Right lobe of liver (tissue), 6 donors: ENCODE data around the gene CRYBA2. TPM values are rescaled to one million over a fixed set of nuclear protein-coding genes. Genes with fewer than 3 reads are reported as not detected.

Experiments used
- ATAC-seq, 4 donors: fragments of 200-7000 bp; cut with Tn5 transposase; one replicate each; pipeline ENCODE4 v1.9.1; 2020; ENCODE audit warnings: mild to moderate bottlenecking in 4 of 4, moderate library complexity in 4 of 4
- DNase-seq, 3 donors: peaks; one replicate each; pipeline ENCODE4 v3.0.0-alpha.2; 2020
- H3K27ac ChIP-seq, 3 donors: fragments of 200-600 bp; one replicate each; pipeline ENCODE4 v1.8.0; 2022
- H3K27me3 ChIP-seq, 2 donors: fragments of 200-600 bp; one replicate each; pipeline ENCODE4 v1.8.0; 2022
- H3K36me3 ChIP-seq, 4 donors: fragments of 200-600 bp; sonication (generic) in 1 of 4; one replicate each; pipeline versions ENCODE4 v1.5.1 to v1.8.0; 2017 to 2022; ENCODE audit warnings: control low read depth in 1 of 4
- H3K4me1 ChIP-seq, 4 donors: fragments of 200-600 bp; sonication (generic) in 1 of 4; one replicate each; pipeline versions ENCODE4 v1.5.1 to v1.8.0; 2017 to 2022; ENCODE audit warnings: control low read depth in 1 of 4
- H3K4me3 ChIP-seq, 3 donors: fragments of 200-600 bp; one replicate each; pipeline ENCODE4 v1.8.0; 2022
- H3K9me3 ChIP-seq, 4 donors: fragments of 200-600 bp; sonication (generic) in 1 of 4; one replicate each; pipeline versions ENCODE4 v1.5.1 to v1.8.0; 2017 to 2022; ENCODE audit warnings: control low read depth in 1 of 4
- POLR2A ChIP-seq: fragments of 450-650 bp; IDR thresholded peaks from one replicate; pipeline ENCODE4 v1.6.1; 2017; ENCODE audit warnings: antibody characterized with exemption, mild to moderate bottlenecking
- WGBS: methylation state at CpG from one replicate; pipeline ENCODE4 v1.1.6; 2018; ENCODE audit warnings: low coverage, low lambda C conversion rate; ENCODE audit not compliant: insufficient coverage; ENCODE audit errors: missing lambda C conversion rate; 5-methylcytosine and 5-hydroxymethylcytosine counted together
- intact Hi-C, 2 donors: fragments of 100-400 bp; cut with DNase I; formaldehyde crosslinking; loops; one replicate each; pipeline versions ENCODE4 v1.11.2 to v1.14.1; 2022
- total RNA-seq, 6 experiments: library from RNA; depleted of rRNA in 2 of 6; stranded (reverse); fragments of >200 nt in 2 of 6; fragmentation: NEBNext Ultra II Directional in 3 of 6; extraction: Animal tissue kit (Norgen Biotek cat#: 25700) in 3 of 6; gene quantifications; one replicate each; pipeline versions ENCODE4 v1.1.0 to v1.2.4, GENCODE V29; 2016 to 2023
- TF ChIP-seq, protein P1 (sequence below), 4 donors: fragments of 200-600 bp in 3 of 4; fragments of 450-650 bp in 1 of 4; IDR thresholded peaks; one replicate each; pipeline versions ENCODE4 v1.5.1 to v1.8.0; 2016 to 2022; ENCODE audit warnings: antibody characterized with exemption in 4 of 4, mild to moderate bottlenecking in 2 of 4
- donor health status: DM: no; HTN: yes; CAD: no.
- donor health status: DM: no; HTN: no; CAD: no.
- donor health status: DM: no; HTN: no; CAD: no.
- donor health status: DM: no; HTN: yes; CAD: no.
- donor health status: DM: no; HTN: yes; CAD: no.

CRYBA2 gene
- total RNA-seq, 6 experiments from 2014 or later = not detected

DNA sequence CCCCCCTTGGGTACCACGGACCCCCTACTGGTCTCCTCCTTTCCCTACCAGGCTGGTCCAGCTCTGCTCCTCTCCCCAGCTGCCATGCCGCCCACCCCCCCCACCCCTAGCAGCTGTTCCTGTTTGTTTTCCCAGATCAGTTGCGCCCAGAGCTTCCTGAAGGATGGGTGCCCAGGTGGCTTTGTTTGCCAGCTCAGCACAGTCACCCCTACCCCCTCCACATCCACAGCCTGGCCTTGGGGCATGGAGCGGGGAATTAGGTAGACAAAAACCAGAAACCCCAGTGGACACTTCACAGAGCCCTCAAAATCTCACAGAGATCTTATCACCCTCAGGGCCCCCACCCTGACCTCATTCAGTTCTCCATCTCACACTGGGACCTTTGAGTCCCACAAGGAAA, 3.7 kb upstream of the CRYBA2 start:
- peak in 1 of 3 donors; percentile 54 for DNase-seq
- H3K27ac ChIP-seq = no peak overlapping the region
- 24% methylated on average over 3 of the region's 4 CpGs for WGBS

DNA sequence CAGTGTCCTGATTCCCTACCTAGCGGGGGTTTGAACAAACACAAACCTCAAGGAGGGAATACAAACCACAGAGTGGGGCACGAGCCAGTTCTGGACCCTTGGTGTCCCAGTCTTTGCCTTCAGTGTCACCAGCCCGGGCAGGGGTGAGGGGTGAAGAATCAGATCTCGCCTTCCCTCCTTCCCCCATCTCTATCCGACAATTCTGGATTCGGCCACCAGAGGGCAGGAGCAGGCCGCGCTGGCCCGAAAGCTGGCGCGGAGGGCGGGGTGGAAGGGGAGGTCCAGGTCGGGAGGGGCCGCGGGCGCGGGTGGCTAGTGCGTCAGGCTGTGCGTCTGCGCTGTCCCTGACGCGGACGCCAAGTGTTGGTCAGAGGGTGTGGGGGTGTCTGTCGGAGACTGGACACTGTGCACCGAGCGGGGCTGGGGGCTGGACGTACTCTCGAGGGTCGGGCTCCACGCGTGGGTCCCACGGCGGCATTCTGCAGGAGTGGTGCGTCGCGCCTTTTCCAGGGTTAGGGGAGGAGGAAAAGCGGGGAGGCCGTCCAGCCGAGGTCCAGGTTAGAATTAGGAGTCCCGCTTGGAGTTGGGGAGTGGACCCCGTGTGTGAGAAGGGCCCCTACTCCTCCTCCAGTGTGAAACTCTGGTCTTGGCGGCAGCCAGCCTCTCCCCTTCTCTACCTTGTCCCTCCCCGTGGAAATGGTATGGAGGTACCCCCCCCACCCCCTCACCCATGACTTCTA, 2.9 kb upstream of the CRYBA2 start:
- TF ChIP-seq POLR2A = peak; percentile 54
- TF ChIP-seq, protein P1, sequence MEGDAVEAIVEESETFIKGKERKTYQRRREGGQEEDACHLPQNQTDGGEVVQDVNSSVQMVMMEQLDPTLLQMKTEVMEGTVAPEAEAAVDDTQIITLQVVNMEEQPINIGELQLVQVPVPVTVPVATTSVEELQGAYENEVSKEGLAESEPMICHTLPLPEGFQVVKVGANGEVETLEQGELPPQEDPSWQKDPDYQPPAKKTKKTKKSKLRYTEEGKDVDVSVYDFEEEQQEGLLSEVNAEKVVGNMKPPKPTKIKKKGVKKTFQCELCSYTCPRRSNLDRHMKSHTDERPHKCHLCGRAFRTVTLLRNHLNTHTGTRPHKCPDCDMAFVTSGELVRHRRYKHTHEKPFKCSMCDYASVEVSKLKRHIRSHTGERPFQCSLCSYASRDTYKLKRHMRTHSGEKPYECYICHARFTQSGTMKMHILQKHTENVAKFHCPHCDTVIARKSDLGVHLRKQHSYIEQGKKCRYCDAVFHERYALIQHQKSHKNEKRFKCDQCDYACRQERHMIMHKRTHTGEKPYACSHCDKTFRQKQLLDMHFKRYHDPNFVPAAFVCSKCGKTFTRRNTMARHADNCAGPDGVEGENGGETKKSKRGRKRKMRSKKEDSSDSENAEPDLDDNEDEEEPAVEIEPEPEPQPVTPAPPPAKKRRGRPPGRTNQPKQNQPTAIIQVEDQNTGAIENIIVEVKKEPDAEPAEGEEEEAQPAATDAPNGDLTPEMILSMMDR (IDR thresholded peaks at IDR 0.05) = peak; percentile 80 to 90 (median 87)
- H3K9me3 ChIP-seq = no peaks in the 10 kb centered on the region
- DNase-seq = peak; percentile 88 to 93 (median 90)
- H3K36me3 ChIP-seq = no peaks in the 10 kb centered on the region
- ATAC-seq = peak; percentile 92 to 94 (median 94)
- intact Hi-C loops = no loop called here
- H3K27me3 ChIP-seq = peaks cover 4 to 38% of the 10 kb centered on the region in 2 donors
- H3K4me1 ChIP-seq = peaks cover 0 to 15% (median 5%) of the 10 kb centered on the region in 4 donors
- peak overlapping the region in 1 of 3 donors; percentile 47 for H3K27ac ChIP-seq
- H3K4me3 ChIP-seq = peak overlapping the region; percentile 32 to 45 (median 35)
- 4% methylated on average over 33 of the region's 43 CpGs for WGBS

More for the DNA sequence above, 3.7 kb upstream of the CRYBA2 start:
- Histone ChIP-seq H3K27me3 (peaks cover 4 to 37% of the 10 kb centered on the region in 2 donors), H3K36me3 (no peaks in the 10 kb centered on the region), H3K4me3 (no peak overlapping the region), H3K4me1 (peaks cover 0 to 22% (median 9%) of the 10 kb centered on the region in 4 donors), H3K9me3 (no peaks in the 10 kb centered on the region)
- TF ChIP-seq POLR2A = no peak
- intact Hi-C loops = no loop called here
- no peak for ATAC-seq

DNA sequence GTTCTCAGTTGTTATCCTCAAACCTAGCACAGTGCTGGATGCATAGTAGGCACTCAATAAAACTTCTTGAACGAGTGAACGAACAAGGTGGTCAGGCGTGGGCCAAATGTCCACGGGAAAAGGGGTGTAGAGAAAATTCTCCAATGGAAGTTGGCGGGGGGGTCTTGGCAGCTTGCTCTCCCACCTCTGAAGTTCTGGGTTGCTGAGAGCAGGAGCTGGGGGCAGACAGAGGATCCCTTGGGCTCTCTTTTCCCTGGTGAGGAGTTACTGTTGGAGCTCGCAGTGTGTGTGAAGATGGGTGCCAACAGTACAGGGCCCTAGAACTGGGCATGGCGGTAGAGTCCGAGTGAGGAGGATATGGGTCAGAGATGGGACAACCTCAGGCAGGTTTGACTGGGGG, 2.3 kb upstream of the CRYBA2 start:
- Histone ChIP-seq H3K9me3 (no peaks in the 10 kb centered on the region), H3K4me1 (peaks cover 0 to 15% (median 5%) of the 10 kb centered on the region in 4 donors), H3K27ac (no peak overlapping the region), H3K36me3 (no peaks in the 10 kb centered on the region), H3K4me3 (no peak overlapping the region), H3K27me3 (peaks cover 4 to 38% of the 10 kb centered on the region in 2 donors)
- no peak for ATAC-seq
- no peak for DNase-seq
- WGBS = 27% methylated on average over 5 of the region's 8 CpGs
- TF ChIP-seq POLR2A = no peak
- intact Hi-C loops = no loop called here

GRCh38 chr2:218992703-218993344, 398 bp downstream of the CRYBA2 start:
- peak overlapping the region in 1 of 3 donors; percentile 11 for H3K4me3 ChIP-seq
- DNase-seq (no peak), ATAC-seq (no peak)
- TF ChIP-seq POLR2A = no peak
- TF ChIP-seq, protein P1 (IDR thresholded peaks at IDR 0.05) = no peak
- 5% methylated on average over 3 of the region's 44 CpGs for WGBS
- no peaks in the 10 kb centered on the region for H3K9me3 ChIP-seq
- H3K36me3 ChIP-seq = no peaks in the 10 kb centered on the region
- intact Hi-C loops = no loop called here
- peaks cover 0 to 15% (median 5%) of the 10 kb centered on the region in 4 donors for H3K4me1 ChIP-seq
- no peak overlapping the region for H3K27ac ChIP-seq
- H3K27me3 ChIP-seq = peaks cover 10 to 38% of the 10 kb centered on the region in 2 donors

DNA sequence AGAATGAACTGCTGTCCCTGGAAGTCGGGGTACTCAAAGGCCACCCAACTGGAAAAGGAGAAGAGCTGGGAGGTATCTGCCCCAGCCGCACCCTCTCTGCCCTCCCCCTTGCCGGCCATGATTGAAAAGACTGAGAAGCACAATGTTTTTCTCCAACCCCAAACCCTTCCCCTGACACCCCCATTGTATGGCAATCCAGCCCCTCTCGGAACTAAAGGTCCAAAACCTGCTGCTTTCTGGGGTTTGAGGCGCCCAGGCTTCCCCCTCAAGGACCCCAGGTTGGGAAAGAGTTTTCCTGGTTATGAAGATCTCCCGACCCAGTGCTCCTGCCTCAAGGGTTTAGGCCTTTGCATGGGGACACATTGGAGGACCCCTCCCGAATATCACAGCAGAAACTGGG, 1.0 kb downstream of the CRYBA2 start:
- H3K27me3 ChIP-seq = peaks cover 10 to 38% of the 10 kb centered on the region in 2 donors
- no peak overlapping the region for H3K4me3 ChIP-seq
- intact Hi-C loops = no loop called here
- WGBS = 5% methylated on average over 3 of the region's 7 CpGs
- ATAC-seq (no peak), DNase-seq (no peak)
- H3K27ac ChIP-seq = no peak overlapping the region
- H3K4me1 ChIP-seq = peaks cover 0 to 15% (median 5%) of the 10 kb centered on the region in 4 donors
- H3K9me3 ChIP-seq = no peaks in the 10 kb centered on the region
- H3K36me3 ChIP-seq = no peaks in the 10 kb centered on the region
- no peak for TF ChIP-seq POLR2A
- TF ChIP-seq, protein P1 (IDR thresholded peaks at IDR 0.05) = no peak
